Peyer's patch (tissue), 4 donors: ENCODE measurements around the gene PRXL2B.

ENCODE experiments used
- CTCF ChIP-seq, 6 experiments: fragments of 450-650 bp in 4 of 6; fragments of 200-600 bp in 2 of 6; sonication (generic) in 1 of 6; IDR thresholded peaks; one replicate each; pipeline ENCODE4 v1.5.1; 2017 to 2019; ENCODE audit warnings: antibody characterized with exemption in 6 of 6, mild to moderate bottlenecking in 3 of 6, moderate library complexity in 1 of 6
- POLR2A ChIP-seq, 2 donors: fragments of 450-650 bp; IDR thresholded peaks; one replicate each; pipeline ENCODE4 v1.5.1; 2017; ENCODE audit warnings: antibody characterized with exemption in 2 of 2, mild to moderate bottlenecking in 2 of 2, moderate library complexity in 2 of 2

- TF ChIP-seq CTCF (IDR thresholded peaks at IDR 0.05) (no peak), POLR2A (IDR thresholded peaks at IDR 0.05) (no peak)
Observed at GRCh38 chr1:2604844-2605508, 18.4 kb downstream of the PRXL2B start.
